NCI-H446 treated with DMSO at 0.1 percent for 48 hours (cell line): Measurements from ENCODE around the gene KMT2E.
"Not testable (repeated sequence)": the region's sequence is repeated elsewhere in the genome, so short reads cannot be mapped to it uniquely, and the experiment has no call there.

Experiments
- DNase-seq: peaks from one replicate; lab custom pipeline; 2025; lab: John Stamatoyannopoulos, UW

KMT2E gene

GRCh38 chr7:105027176-105027853, 13.3 kb downstream of the KMT2E start:
- DNase-seq: no peak

GRCh38 chr7:105028004-105028403, 14.0 kb downstream of the KMT2E start:
- no peak for DNase-seq

- DNase-seq: not testable (repeated sequence)
These were observed 14.9 kb downstream of the KMT2E start for GRCh38 chr7:105028941-105029340.

- no peak for DNase-seq
These were observed 16.4 kb downstream of the KMT2E start for GRCh38 chr7:105030447-105030846.

- no peak for DNase-seq
These were observed 18.7 kb downstream of the KMT2E start for GRCh38 chr7:105032553-105033214.

- DNase-seq: no peak
These were observed 21.3 kb downstream of the KMT2E start for GRCh38 chr7:105035349-105035748.

GRCh38 chr7:105036217-105037168, 22.5 kb downstream of the KMT2E start:
- no peak for DNase-seq

- no peak for DNase-seq
These were observed 23.3 kb downstream of the KMT2E start for GRCh38 chr7:105037319-105037718.

- no peak for DNase-seq
These were observed 30.6 kb downstream of the KMT2E start for GRCh38 chr7:105044449-105045070.

GRCh38 chr7:105046414-105046813, 32.4 kb downstream of the KMT2E start:
- no peak for DNase-seq

GRCh38 chr7:105047932-105048331, 33.9 kb downstream of the KMT2E start:
- no peak for DNase-seq

GRCh38 chr7:105050493-105050892, 36.5 kb downstream of the KMT2E start:
- DNase-seq: no peak

GRCh38 chr7:105050899-105051298, 36.9 kb downstream of the KMT2E start:
- not testable (repeated sequence) for DNase-seq

- DNase-seq: no peak
These were observed 41.1 kb downstream of the KMT2E start for GRCh38 chr7:105055084-105055483.

GRCh38 chr7:105055621-105056020, 41.6 kb downstream of the KMT2E start:
- DNase-seq: no peak

GRCh38 chr7:105057472-105057871, 43.5 kb downstream of the KMT2E start:
- no peak for DNase-seq

- DNase-seq: no peak
These were observed 46.4 kb downstream of the KMT2E start for GRCh38 chr7:105060437-105060836.

GRCh38 chr7:105060923-105061322, 46.9 kb downstream of the KMT2E start:
- no peak for DNase-seq

- no peak for DNase-seq
These were observed 51.1 kb downstream of the KMT2E start for GRCh38 chr7:105065104-105065503.

GRCh38 chr7:105067691-105068090, 53.7 kb downstream of the KMT2E start:
- no peak for DNase-seq

GRCh38 chr7:105068886-105069285, 54.9 kb downstream of the KMT2E start:
- DNase-seq: no peak

- DNase-seq: no peak
These were observed 59.1 kb downstream of the KMT2E start for GRCh38 chr7:105073143-105073542.
